NCI-H748 (cell line): ENCODE data around the gene C5.
"Not testable (repeated sequence)": the region's sequence is repeated elsewhere in the genome, so short reads cannot be mapped to it uniquely, and the experiment has no call there.

Source experiments
- DNase-seq: peaks from one replicate; lab custom pipeline; 2025; ENCODE audit not compliant: unreplicated experiment; lab: John Stamatoyannopoulos, UW

The C5 gene

GRCh38 chr9:120983259-120983837 lies 66.7 kb downstream of the C5 start:
- DNase-seq, result no peak

DNA sequence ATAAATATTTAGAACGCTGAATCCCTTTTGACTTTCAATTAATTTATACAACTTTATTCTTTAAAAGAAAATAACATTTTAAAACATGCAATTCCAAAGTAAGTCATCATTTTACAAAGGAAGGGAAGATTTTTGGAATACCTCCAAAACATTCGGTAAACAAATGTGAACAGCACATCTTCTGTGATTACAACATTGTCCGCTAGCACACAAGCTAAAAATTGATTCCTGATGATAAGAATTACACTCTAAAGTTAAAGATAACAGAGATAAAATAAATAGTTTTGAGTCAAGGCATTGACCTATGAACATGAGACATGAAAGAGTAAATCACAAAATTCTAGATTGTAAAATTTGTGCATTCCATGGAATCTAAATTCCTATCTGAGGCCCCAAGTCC lies 67.2 kb downstream of the C5 start:
- DNase-seq, result no peak

DNA sequence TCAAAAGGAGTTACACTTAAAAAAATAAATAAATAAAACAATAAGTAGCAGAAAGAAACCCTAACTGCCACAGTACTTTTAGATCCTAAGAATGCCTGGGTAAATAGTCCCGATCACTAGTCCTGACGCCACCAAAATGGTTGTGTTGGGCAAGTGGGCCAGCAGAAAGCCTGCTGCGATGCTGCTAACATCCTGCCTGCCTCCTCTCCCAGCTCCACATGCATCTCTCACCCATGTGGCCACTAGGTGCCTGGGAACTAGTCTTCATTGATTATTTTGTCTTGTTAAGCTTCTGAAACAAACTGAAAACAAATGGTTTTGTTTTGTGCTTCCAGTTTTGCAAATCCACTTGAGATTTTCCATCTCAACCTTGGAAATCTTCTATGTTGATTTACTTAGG lies 69.1 kb downstream of the C5 start:
- no peak for DNase-seq

DNA sequence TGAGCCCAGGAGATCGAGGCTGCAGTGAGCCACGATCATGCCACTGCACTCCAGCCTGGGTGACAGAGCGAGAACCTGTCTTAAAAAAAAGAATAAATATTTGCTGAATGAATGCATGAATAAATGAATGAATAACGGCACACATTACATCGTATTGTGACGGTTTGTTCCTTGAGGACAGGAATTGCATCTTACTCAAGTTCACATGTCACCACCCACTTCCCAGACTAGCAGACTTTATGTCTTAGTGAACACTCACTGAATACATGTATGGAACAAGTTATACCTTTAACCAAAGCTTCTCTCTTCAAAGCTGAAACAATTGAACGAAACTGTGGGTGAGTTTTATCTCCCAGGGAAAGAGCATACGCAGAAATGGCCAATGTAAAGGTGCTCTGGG lies 70.3 kb downstream of the C5 start:
- no peak for DNase-seq

GRCh38 chr9:120978987-120979386 lies 71.1 kb downstream of the C5 start:
- DNase-seq, result no peak

GRCh38 chr9:120977321-120977720 lies 72.8 kb downstream of the C5 start:
- DNase-seq, result no peak

GRCh38 chr9:120974921-120975320 lies 75.2 kb downstream of the C5 start:
- no peak for DNase-seq

DNA sequence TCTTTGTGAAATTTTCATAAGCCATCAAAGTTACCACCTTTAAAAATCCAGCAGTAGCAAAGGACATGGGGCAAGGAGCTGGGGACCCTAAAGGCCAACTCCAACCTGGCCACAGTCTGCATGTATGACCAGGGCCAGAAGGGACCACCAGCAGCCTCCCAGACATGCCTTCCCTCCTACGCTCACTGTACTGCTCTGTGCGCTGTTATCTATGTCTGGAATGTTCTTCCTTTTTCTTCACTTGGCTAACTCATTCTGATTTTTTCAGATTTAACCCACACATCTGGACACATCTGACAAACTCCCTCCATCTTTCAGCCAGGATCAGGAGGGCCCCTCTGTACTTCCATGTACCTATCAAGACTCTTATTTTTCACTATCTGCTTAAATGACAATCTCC lies 75.9 kb downstream of the C5 start:
- no peak for DNase-seq

GRCh38 chr9:120971938-120972337 lies 78.1 kb downstream of the C5 start:
- DNase-seq, result no peak

- not testable (repeated sequence) for DNase-seq
Measured at GRCh38 chr9:120971471-120971870, 78.6 kb downstream of the C5 start.

- no peak for DNase-seq
Measured at GRCh38 chr9:120970244-120970643, 79.8 kb downstream of the C5 start.

- no peak for DNase-seq
Measured at GRCh38 chr9:120966013-120966369, 84.1 kb downstream of the C5 start.

GRCh38 chr9:120965344-120966012 lies 84.6 kb downstream of the C5 start:
- peak; percentile 84 for DNase-seq

- DNase-seq, result no peak
Measured at GRCh38 chr9:120961936-120962335, 88.1 kb downstream of the C5 start.

GRCh38 chr9:120960001-120960400 lies 90.1 kb downstream of the C5 start:
- DNase-seq, result no peak

DNA sequence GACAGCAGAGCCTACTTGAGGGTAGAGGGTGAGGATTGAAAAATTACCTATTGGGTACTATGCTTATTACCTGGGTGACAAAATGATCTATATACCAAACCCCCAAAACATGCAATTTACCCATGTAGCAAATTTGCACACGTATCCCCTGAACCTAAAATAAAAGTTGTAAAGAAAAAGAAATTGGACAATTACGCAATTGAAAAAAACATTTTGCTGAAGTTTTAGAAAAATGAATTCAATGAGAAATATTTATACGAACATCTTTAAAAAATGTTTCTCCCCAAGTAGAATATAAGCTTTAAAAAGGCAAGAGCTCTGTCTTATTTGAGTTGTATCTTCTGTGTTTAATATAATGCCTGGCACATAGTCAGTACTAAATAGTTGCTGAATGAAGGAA lies 93.2 kb downstream of the C5 start:
- DNase-seq, result no peak

- DNase-seq, result no peak
Measured at GRCh38 chr9:120951960-120952618, 98.0 kb downstream of the C5 start.

DNA sequence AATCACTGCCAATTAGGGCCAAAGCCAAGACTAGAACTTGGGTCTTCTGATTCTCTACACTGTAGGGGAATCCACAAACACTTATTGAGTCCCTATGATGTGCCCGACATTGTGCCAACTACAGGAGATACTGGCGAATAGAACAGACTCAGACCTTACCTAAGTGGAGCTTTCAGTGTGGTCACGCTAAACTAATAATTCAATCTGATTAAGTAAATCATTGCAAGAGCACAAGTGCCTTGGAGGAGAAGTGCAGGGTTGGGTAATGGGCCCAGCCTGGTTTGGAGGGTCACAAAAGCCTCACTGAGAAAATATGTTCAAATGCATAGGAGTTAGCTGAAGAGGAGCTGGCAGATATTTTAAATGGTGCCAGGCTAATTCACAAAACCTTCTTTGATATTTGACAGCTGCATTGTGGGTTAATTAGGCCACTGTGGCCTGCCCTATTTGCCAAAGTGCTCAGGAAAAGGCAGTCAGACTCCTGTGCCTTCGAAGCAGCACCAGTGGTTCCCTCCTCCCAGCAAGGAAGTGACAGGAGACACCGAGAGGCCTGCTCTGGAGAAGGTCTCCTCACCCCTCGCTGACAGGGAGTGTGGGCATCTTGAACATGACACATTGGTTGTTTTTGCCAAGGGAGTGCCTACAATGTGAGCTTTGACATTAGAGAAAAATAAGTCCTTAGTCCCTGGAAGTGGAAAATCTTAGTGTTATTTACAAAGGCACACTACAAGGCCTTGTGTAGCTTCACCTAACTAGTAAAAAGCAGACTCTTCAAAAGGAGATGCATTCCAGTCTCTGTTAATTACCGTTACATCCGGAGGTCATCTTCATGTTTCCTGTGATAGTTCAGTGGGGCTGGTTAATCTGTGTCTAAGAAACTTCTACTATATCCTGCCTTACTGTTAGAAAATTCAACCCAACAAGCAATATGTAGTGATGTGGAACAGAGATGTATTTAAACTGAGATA lies 99.4 kb downstream of the C5 start:
- DNase-seq, result no peak

DNA sequence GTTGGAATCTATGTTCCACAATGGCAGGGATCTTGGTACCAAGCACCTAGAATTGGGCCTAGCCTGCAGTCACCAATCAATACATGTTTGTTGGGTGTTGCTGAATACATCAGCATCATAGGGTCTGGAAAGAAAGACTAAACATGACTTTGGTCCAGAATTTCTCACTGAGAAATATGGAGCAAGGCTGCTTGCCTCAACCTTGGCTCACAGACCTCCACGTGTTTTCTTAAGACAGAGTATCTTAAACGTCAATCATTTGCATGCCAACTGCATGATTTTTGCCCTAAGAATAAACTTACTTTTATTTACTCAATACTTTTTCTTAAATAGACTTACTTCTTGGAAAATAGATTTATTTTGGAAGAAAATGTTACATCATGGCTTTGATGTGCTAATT lies 100.8 kb downstream of the C5 start:
- DNase-seq, result no peak

- DNase-seq, result no peak
Measured at GRCh38 chr9:120948824-120949223, 101.3 kb downstream of the C5 start.

DNA sequence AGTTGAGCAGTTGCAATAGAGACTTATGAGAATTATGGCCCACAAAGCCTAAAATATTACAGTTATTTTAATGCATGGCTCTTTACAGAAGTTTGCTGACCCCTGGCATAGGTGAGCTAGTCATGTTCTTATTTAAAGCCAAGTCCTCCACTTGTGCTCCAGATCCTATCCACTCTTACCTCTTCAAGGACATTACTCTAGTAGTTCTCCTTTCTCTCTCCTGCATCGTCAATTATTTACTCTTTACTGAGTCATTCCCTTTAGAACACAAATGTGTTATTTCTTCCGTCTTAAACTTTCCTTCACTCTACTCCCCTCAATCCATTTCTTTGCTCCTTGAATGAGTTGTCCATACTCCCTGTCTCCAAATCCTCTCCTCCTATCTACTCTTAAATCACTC lies 102.9 kb downstream of the C5 start:
- no peak for DNase-seq

DNA sequence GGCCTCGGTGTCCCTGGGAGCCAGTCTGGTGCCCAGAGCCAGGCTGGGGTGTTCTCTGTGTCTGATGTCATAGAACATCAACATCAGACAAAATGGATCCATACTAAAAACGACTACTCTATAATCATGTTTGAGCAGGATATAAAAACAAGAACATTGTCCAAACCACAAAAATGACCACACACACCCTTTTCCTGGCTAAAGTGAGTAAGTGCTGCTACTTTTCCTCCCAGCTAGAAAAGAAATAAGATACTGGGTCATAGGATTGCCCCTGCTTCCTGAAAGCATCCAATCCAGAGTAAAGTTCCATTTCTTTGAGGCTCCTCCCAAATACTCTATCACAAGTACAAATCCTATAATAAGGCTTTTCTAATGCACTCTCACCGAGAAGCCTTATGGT lies 103.8 kb downstream of the C5 start:
- DNase-seq, result no peak
